Liver (tissue), 3 donors: ENCODE measurements around the gene TBC1D9.

Source experiments
- FOXA1 ChIP-seq: IDR thresholded peaks from 2 replicates; pipeline ENCODE4 v1.6.1; 2016; ENCODE audit warnings: antibody characterized with exemption
- GABPA ChIP-seq, 2 donors: IDR thresholded peaks in 1 of 2; conservative IDR thresholded peaks in 1 of 2; 2 replicates each; pipeline ENCODE4 v1.6.1; 2016; ENCODE audit warnings: antibody characterized with exemption in 2 of 2, mild to moderate bottlenecking in 1 of 2, moderate library complexity in 1 of 2
- JUND ChIP-seq, 2 donors: IDR thresholded peaks; 2 replicates each; pipeline ENCODE4 v1.6.1; 2016; ENCODE audit warnings: antibody characterized with exemption in 2 of 2
- RAD21 ChIP-seq, 2 donors: IDR thresholded peaks; 2 replicates each; pipeline ENCODE4 v1.6.1; 2016; ENCODE audit warnings: antibody characterized with exemption in 2 of 2, mild to moderate bottlenecking in 2 of 2
- RXRA ChIP-seq, 2 donors: IDR thresholded peaks; 2 replicates each; pipeline ENCODE4 v1.6.1; 2017 to 2018; ENCODE audit warnings: antibody characterized with exemption in 2 of 2, mild to moderate bottlenecking in 1 of 2
- SP1 ChIP-seq: IDR thresholded peaks from 2 replicates; pipeline ENCODE4 v1.6.1; 2018; ENCODE audit warnings: antibody characterized with exemption, mild to moderate bottlenecking
- TAF1 ChIP-seq: conservative IDR thresholded peaks from 2 replicates; pipeline ENCODE4 v1.6.1; 2016; ENCODE audit warnings: antibody characterized with exemption, mild to moderate bottlenecking
- YY1 ChIP-seq: IDR thresholded peaks from 2 replicates; pipeline ENCODE4 v1.6.1; 2016; ENCODE audit warnings: antibody characterized with exemption, mild to moderate bottlenecking
- TF ChIP-seq, protein P1 (sequence below): fragments of 150-350 bp; IDR thresholded peaks from 2 replicates; pipeline ENCODE4 v1.5.1; 2017; ENCODE audit warnings: improper control_type of control experiment, low read depth, low read length; ENCODE audit not compliant: missing input control
- TF ChIP-seq, protein P2 (sequence below): IDR thresholded peaks from 2 replicates; pipeline ENCODE4 v1.6.1; 2016; ENCODE audit warnings: antibody characterized with exemption, mild to moderate bottlenecking
- donor health status: healthy.
- donor health status: healthy.

DNA sequence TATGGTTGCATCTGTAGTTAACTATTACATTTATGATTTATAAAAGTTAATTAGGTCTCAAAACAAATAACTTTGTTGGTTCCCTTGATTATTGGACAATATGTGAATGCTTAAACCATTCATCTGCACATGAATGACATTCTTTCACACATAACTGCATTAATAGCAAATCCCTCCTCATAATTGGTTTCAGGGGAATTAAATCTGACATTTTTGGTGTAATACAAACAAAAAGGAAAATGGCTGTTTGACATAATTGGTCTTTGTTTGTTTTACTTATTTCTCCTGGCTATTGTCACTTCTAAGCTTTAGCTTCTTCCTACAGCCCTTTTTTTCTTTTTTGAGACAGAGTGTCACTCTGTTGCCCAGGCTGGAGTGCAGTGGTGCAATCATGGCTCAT lies 71.9 kb downstream of the TBC1D9 start:
- no peak for TF ChIP-seq SP1
- no peak for TF ChIP-seq RXRA (IDR thresholded peaks at IDR 0.05)
- TF ChIP-seq, protein P1, sequence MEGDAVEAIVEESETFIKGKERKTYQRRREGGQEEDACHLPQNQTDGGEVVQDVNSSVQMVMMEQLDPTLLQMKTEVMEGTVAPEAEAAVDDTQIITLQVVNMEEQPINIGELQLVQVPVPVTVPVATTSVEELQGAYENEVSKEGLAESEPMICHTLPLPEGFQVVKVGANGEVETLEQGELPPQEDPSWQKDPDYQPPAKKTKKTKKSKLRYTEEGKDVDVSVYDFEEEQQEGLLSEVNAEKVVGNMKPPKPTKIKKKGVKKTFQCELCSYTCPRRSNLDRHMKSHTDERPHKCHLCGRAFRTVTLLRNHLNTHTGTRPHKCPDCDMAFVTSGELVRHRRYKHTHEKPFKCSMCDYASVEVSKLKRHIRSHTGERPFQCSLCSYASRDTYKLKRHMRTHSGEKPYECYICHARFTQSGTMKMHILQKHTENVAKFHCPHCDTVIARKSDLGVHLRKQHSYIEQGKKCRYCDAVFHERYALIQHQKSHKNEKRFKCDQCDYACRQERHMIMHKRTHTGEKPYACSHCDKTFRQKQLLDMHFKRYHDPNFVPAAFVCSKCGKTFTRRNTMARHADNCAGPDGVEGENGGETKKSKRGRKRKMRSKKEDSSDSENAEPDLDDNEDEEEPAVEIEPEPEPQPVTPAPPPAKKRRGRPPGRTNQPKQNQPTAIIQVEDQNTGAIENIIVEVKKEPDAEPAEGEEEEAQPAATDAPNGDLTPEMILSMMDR: no peak
- no peak for TF ChIP-seq GABPA (IDR thresholded peaks at IDR 0.05 in 1 of 2, conservative IDR thresholded peaks at IDR 0.05 in 1 of 2)
- no peak for TF ChIP-seq JUND (IDR thresholded peaks at IDR 0.05)
- TF ChIP-seq YY1: no peak
- TF ChIP-seq TAF1: no peak
- TF ChIP-seq, protein P2, sequence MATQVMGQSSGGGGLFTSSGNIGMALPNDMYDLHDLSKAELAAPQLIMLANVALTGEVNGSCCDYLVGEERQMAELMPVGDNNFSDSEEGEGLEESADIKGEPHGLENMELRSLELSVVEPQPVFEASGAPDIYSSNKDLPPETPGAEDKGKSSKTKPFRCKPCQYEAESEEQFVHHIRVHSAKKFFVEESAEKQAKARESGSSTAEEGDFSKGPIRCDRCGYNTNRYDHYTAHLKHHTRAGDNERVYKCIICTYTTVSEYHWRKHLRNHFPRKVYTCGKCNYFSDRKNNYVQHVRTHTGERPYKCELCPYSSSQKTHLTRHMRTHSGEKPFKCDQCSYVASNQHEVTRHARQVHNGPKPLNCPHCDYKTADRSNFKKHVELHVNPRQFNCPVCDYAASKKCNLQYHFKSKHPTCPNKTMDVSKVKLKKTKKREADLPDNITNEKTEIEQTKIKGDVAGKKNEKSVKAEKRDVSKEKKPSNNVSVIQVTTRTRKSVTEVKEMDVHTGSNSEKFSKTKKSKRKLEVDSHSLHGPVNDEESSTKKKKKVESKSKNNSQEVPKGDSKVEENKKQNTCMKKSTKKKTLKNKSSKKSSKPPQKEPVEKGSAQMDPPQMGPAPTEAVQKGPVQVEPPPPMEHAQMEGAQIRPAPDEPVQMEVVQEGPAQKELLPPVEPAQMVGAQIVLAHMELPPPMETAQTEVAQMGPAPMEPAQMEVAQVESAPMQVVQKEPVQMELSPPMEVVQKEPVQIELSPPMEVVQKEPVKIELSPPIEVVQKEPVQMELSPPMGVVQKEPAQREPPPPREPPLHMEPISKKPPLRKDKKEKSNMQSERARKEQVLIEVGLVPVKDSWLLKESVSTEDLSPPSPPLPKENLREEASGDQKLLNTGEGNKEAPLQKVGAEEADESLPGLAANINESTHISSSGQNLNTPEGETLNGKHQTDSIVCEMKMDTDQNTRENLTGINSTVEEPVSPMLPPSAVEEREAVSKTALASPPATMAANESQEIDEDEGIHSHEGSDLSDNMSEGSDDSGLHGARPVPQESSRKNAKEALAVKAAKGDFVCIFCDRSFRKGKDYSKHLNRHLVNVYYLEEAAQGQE: no peak
- no peak for TF ChIP-seq RAD21 (IDR thresholded peaks at IDR 0.05)
- TF ChIP-seq FOXA1: no peak
